Measurements from ENCODE around the gene TSTD1.

TSTD1 gene, protein sequence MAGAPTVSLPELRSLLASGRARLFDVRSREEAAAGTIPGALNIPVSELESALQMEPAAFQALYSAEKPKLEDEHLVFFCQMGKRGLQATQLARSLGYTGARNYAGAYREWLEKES

DNA sequence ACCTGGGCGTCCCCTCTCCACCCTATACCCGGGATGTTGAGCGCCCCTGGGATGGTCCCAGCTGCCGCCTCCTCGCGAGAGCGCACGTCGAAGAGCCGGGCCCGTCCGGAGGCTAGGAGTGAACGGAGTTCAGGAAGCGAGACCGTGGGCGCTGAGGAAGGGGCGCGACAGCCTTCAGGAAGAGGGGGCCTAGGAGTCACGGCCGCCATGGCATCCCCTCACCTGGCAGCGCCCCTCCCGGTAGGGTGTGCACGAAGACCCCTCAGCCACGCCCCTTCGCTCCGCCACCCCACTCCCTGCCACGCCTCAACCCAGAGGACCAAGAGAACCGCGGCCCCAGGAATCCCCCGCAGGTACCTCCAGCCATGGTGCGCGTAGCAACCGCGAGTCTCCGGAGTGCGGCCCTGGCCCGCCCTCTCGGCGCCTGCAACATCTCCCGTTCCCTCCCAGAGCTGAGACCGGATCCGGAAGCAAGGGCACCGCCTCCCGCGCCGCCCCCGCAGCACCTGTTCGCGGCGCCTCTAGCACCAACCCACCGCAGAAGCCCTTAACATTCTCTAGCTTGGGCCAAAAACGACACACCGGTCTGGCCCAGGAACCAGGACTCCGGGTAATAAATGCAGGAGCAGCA lies at the start of gene TSTD1:
TSS of gene TSTD1 (minus strand) at position 442 of the 631 bp plus-strand sequence. CDS start at position 367, 75 bp downstream.
- Histone ChIP-seq H3K4me3 (ENCODE audit: low read length) (peak within 1 kb of the TSS; percentile 83), H3K4me2 (ENCODE audit: low read depth, low read length) (peak within 1 kb of the TSS; percentile 85), H3K9me3 (replicated peaks; ENCODE audit: insufficient read depth, low read length) (no peaks in the 10 kb centered on the region), H3K27me3 (replicated peaks; ENCODE audit: insufficient read depth, low read length) (no peaks in the 10 kb centered on the region), H3K4me1 (ENCODE audit: low read length) (peaks cover 8% of the 10 kb centered on the region), H3K9ac (ENCODE audit: low read length) (peak within 1 kb of the TSS; percentile 72), H3K27ac (ENCODE audit: low read length) (peak within 1 kb of the TSS; percentile 40; the same call in 1 of the 2 replicates), H4K20me1 (ENCODE audit: insufficient read depth, low read length) (no peaks in the 10 kb centered on the region), H3K9me2 (replicated peaks; ENCODE audit: insufficient read depth, low read length) (no peaks in the 10 kb centered on the region), H2AFZ (ENCODE audit: low read length) (peak within 1 kb of the TSS; percentile 89), H3F3A (ENCODE audit: insufficient read depth, low read length) (peaks cover 14% of the 10 kb centered on the region), H3K36me3 (replicated peaks; ENCODE audit: insufficient read depth, low read length) (peaks cover 10% of the 10 kb centered on the region), H3K79me2 (ENCODE audit: low read length) (peaks cover 42% of the 10 kb centered on the region)
- peak; percentile 92 for DNase-seq
- no peak for TF ChIP-seq EZH2phosphoT487 (IDR thresholded peaks at IDR 0.05; ENCODE audit: low read length)
- TF ChIP-seq EZH2 (optimal IDR thresholded peaks at IDR 0.05; ENCODE audit: low read depth, low read length), result no peak
- TF ChIP-seq, protein P1, sequence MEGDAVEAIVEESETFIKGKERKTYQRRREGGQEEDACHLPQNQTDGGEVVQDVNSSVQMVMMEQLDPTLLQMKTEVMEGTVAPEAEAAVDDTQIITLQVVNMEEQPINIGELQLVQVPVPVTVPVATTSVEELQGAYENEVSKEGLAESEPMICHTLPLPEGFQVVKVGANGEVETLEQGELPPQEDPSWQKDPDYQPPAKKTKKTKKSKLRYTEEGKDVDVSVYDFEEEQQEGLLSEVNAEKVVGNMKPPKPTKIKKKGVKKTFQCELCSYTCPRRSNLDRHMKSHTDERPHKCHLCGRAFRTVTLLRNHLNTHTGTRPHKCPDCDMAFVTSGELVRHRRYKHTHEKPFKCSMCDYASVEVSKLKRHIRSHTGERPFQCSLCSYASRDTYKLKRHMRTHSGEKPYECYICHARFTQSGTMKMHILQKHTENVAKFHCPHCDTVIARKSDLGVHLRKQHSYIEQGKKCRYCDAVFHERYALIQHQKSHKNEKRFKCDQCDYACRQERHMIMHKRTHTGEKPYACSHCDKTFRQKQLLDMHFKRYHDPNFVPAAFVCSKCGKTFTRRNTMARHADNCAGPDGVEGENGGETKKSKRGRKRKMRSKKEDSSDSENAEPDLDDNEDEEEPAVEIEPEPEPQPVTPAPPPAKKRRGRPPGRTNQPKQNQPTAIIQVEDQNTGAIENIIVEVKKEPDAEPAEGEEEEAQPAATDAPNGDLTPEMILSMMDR (IDR thresholded peaks at IDR 0.05; ENCODE audit: low read length), result no peak

DNA sequence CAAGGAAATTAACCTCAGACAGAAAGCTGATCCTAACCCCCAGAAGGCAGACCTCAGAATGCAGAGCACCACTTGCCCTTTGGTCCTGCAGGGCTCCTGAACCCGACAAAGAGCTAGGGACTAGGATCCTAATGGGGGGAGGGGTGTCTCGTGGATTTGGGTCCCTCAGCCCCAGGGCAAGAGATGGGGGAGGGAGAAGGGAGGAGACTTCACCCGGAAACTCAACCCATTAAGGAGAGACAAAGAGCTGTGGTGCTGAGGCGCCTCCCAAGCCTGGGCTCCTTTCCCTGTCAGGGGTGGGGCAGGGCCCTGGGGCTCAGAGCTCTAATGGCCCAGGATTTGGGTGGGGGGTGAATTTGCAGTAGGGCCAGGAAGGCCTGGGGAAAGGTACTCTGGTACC lies 47.7 kb upstream of the TSTD1 start:
- TF ChIP-seq EZH2 (optimal IDR thresholded peaks at IDR 0.05; ENCODE audit: low read depth, low read length) (no peak), EZH2phosphoT487 (IDR thresholded peaks at IDR 0.05; ENCODE audit: low read length) (no peak)
- TF ChIP-seq, protein P1 (IDR thresholded peaks at IDR 0.05; ENCODE audit: low read length), result no peak
- DNase-seq, result no peak
- Histone ChIP-seq H3K9ac (ENCODE audit: low read length) (no peak overlapping the region), H4K20me1 (ENCODE audit: insufficient read depth, low read length) (no peaks in the 10 kb centered on the region), H3K9me2 (replicated peaks; ENCODE audit: insufficient read depth, low read length) (no peaks in the 10 kb centered on the region), H3K36me3 (replicated peaks; ENCODE audit: insufficient read depth, low read length) (no peaks in the 10 kb centered on the region), H3K9me3 (replicated peaks; ENCODE audit: insufficient read depth, low read length) (no peaks in the 10 kb centered on the region), H3K4me2 (ENCODE audit: low read depth, low read length) (no peak overlapping the region), H3K27ac (ENCODE audit: low read length) (no peak overlapping the region), H2AFZ (ENCODE audit: low read length) (no peak overlapping the region), H3K27me3 (replicated peaks; ENCODE audit: insufficient read depth, low read length) (no peaks in the 10 kb centered on the region), H3K4me1 (ENCODE audit: low read length) (no peaks in the 10 kb centered on the region), H3K79me2 (ENCODE audit: low read length) (no peaks in the 10 kb centered on the region), H3K4me3 (ENCODE audit: low read length) (no peak overlapping the region), H3F3A (ENCODE audit: insufficient read depth, low read length) (no peaks in the 10 kb centered on the region)

DNA sequence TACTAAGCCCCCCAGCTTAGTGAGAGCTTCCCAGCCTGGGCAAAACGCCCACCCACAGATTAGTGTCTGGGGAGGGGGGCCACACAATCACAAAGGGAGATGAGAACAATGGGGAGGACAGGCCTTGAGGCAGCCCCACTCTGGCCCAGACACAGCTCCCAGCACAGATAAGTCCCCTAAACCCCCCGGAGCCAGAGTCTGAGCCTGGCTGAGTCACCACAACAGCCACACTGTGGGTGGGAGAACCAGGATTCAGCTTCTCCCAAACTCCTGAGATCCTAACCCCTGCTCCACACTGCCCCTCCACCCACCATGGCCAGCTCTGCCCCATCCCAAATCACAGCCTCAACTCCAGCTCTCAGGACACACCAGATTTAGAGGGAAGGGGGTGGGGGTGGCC lies 46.4 kb upstream of the TSTD1 start:
- Histone ChIP-seq H3K27me3 (replicated peaks; ENCODE audit: insufficient read depth, low read length) (no peaks in the 10 kb centered on the region), H3F3A (ENCODE audit: insufficient read depth, low read length) (no peaks in the 10 kb centered on the region), H3K9ac (ENCODE audit: low read length) (no peak overlapping the region), H3K27ac (ENCODE audit: low read length) (no peak overlapping the region), H2AFZ (ENCODE audit: low read length) (no peak overlapping the region), H3K9me2 (replicated peaks; ENCODE audit: insufficient read depth, low read length) (no peaks in the 10 kb centered on the region), H3K79me2 (ENCODE audit: low read length) (no peaks in the 10 kb centered on the region), H3K4me2 (ENCODE audit: low read depth, low read length) (no peak overlapping the region), H3K4me1 (ENCODE audit: low read length) (no peaks in the 10 kb centered on the region), H4K20me1 (ENCODE audit: insufficient read depth, low read length) (no peaks in the 10 kb centered on the region), H3K36me3 (replicated peaks; ENCODE audit: insufficient read depth, low read length) (no peaks in the 10 kb centered on the region), H3K4me3 (ENCODE audit: low read length) (no peak overlapping the region), H3K9me3 (replicated peaks; ENCODE audit: insufficient read depth, low read length) (no peaks in the 10 kb centered on the region)
- TF ChIP-seq EZH2 (optimal IDR thresholded peaks at IDR 0.05; ENCODE audit: low read depth, low read length), result no peak
- TF ChIP-seq, protein P1 (IDR thresholded peaks at IDR 0.05; ENCODE audit: low read length), result no peak
- no peak for TF ChIP-seq EZH2phosphoT487 (IDR thresholded peaks at IDR 0.05; ENCODE audit: low read length)
- DNase-seq, result no peak

Measured in MM.1S (cell line).